Loucy (cell line): ENCODE results near the gene ALAS2.
"Not testable (repeated sequence)": the region's sequence is repeated elsewhere in the genome, so short reads cannot be mapped to it uniquely, and the experiment has no call there.

Experiments
- H2AFZ ChIP-seq: fragments of 200-600 bp; sonication (generic); 2 replicates; pipeline ENCODE4 v1.6.0; 2016; ENCODE audit warnings: antibody characterized with exemption, mild to moderate bottlenecking, low read length, moderate library complexity
- H3F3A ChIP-seq: fragments of 200-600 bp; 2 replicates; pipeline ENCODE4 v1.6.0; 2016; ENCODE audit warnings: antibody characterized with exemption, low read depth, mild to moderate bottlenecking
- H3K27me3 ChIP-seq: fragments of 200-600 bp; sonication (generic); 2 replicates; pipeline ENCODE4 v1.6.1; 2014; ENCODE audit warnings: low read length, mild to moderate bottlenecking; ENCODE audit not compliant: insufficient read depth, poor library complexity, severe bottlenecking
- H3K36me3 ChIP-seq: fragments of 200-600 bp; sonication (generic); 2 replicates; pipeline ENCODE4 v1.6.1; 2016; ENCODE audit warnings: low read length; ENCODE audit not compliant: insufficient read depth
- H3K4me1 ChIP-seq: fragments of 200-600 bp; sonication (generic); 2 replicates; pipeline ENCODE4 v1.5.1; 2014; ENCODE audit warnings: low read length, mild to moderate bottlenecking; ENCODE audit not compliant: insufficient read depth, poor library complexity, severe bottlenecking
- H3K4me2 ChIP-seq: fragments of 200-600 bp; sonication (generic); 2 replicates; pipeline ENCODE4 v1.6.0; 2014; ENCODE audit warnings: antibody characterized with exemption, low read length, low read depth, mild to moderate bottlenecking; ENCODE audit not compliant: poor library complexity, severe bottlenecking
- H3K4me3 ChIP-seq: fragments of 200-600 bp; sonication (generic); 2 replicates; pipeline ENCODE4 v1.5.1; 2014; ENCODE audit warnings: low read length, mild to moderate bottlenecking, mixed read lengths; ENCODE audit not compliant: poor library complexity, severe bottlenecking
- H3K79me2 ChIP-seq: fragments of 200-600 bp; sonication (generic); 2 replicates; pipeline ENCODE4 v1.6.1; 2014; ENCODE audit warnings: low read length; ENCODE audit not compliant: insufficient read depth
- H3K9ac ChIP-seq: fragments of 200-600 bp; sonication (generic); 2 replicates; pipeline ENCODE4 v1.6.0; 2014; ENCODE audit warnings: mild to moderate bottlenecking, low read depth, low read length, moderate library complexity; ENCODE audit not compliant: poor library complexity, severe bottlenecking
- H3K9me2 ChIP-seq: fragments of 200-600 bp; sonication (generic); replicated peaks from 2 replicates; pipeline ENCODE4 v1.6.1; 2016; ENCODE audit warnings: low read depth, low read length, mixed read lengths
- H3K9me3 ChIP-seq: fragments of 200-600 bp; sonication (generic); 2 replicates; pipeline ENCODE4 v1.6.1; 2014; ENCODE audit warnings: mild to moderate bottlenecking, antibody characterized with exemption, low read length, low read depth; ENCODE audit not compliant: insufficient read depth
- H4K20me1 ChIP-seq: fragments of 200-600 bp; sonication (generic); 2 replicates; pipeline ENCODE4 v1.6.0; 2014; ENCODE audit warnings: antibody characterized with exemption, low read length, mild to moderate bottlenecking; ENCODE audit not compliant: insufficient read depth, poor library complexity, severe bottlenecking
- CTCF ChIP-seq: fragments of 200-600 bp; sonication (generic); conservative IDR thresholded peaks from 2 replicates; pipeline ENCODE4 v1.5.1; 2014; ENCODE audit warnings: mild to moderate bottlenecking, antibody characterized with exemption, low read length
- EZH2phosphoT487 ChIP-seq: fragments of 200-600 bp; IDR thresholded peaks from 2 replicates; pipeline ENCODE4 v1.6.1; 2018; ENCODE audit warnings: antibody characterized with exemption, mild to moderate bottlenecking, moderate library complexity, borderline replicate concordance

Gene ALAS2

DNA sequence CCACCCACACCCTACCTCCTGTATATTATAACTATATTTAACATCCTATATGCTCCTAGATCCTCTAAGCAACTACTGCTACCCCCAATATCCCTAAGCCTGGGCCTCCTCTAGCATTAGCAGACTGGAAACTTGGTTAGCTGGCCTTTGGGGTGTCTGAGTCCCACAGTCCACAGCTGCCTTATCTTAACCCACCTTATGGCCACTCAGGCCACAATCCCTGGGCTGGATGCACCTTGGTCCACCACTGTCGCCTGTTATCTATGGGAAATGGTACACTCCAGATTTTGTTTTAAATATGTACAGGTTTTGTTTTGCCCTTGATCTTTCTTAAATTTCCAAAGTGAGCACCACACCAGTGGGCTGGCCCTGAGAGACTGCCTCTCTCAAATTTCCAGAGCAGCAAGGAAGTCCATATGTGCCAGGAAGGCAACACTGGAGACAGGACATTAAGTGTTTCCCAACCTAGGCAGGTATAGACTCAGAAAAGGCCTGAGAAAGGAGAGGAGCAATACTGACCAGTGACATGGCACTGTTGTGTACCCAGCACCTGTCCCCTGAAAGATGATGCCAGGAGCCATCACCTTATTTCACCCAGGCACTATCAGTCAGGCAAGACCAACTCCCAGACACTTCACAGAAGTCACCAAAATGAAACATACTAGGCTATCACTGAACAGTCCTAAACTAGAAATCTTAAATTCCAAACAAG lies 37.7 kb downstream of the ALAS2 start:
- Histone ChIP-seq H3K4me1 (no peaks in the 10 kb centered on the region), H3K79me2 (no peaks in the 10 kb centered on the region), H3K9me3 (no peaks in the 10 kb centered on the region), H3K4me2 (no peak overlapping the region), H3K36me3 (no peaks in the 10 kb centered on the region), H3K4me3 (no peak overlapping the region), H4K20me1 (no peaks in the 10 kb centered on the region), H3K9ac (no peak overlapping the region), H3K9me2 (no peaks in the 10 kb centered on the region), H3K27me3 (no peaks in the 10 kb centered on the region), H3F3A (no peaks in the 10 kb centered on the region), H2AFZ (no peak overlapping the region)
- TF ChIP-seq CTCF (no peak), EZH2phosphoT487 (no peak)

GRCh38 chrX:54991706-54992105 lies 39.1 kb downstream of the ALAS2 start:
- H3K79me2 ChIP-seq: no peaks in the 10 kb centered on the region
- no peaks in the 10 kb centered on the region for H3K4me1 ChIP-seq
- no peaks in the 10 kb centered on the region for H4K20me1 ChIP-seq
- no peaks in the 10 kb centered on the region for H3K9me3 ChIP-seq
- no peak overlapping the region for H3K4me2 ChIP-seq
- no peaks in the 10 kb centered on the region for H3K27me3 ChIP-seq
- H3K36me3 ChIP-seq: no peaks in the 10 kb centered on the region
- TF ChIP-seq CTCF (no peak), EZH2phosphoT487 (no peak)
- H3K4me3 ChIP-seq: no peak overlapping the region
- no peaks in the 10 kb centered on the region for H3F3A ChIP-seq
- no peak overlapping the region for H2AFZ ChIP-seq
- no peak overlapping the region for H3K9ac ChIP-seq
- no peaks in the 10 kb centered on the region for H3K9me2 ChIP-seq

GRCh38 chrX:54983306-54983705 lies 47.5 kb downstream of the ALAS2 start:
- H3K4me1 ChIP-seq, H3K9ac ChIP-seq, H4K20me1 ChIP-seq, H3K9me3 ChIP-seq, H3K4me2 ChIP-seq, H3K9me2 ChIP-seq, H3F3A ChIP-seq, H2AFZ ChIP-seq, H3K4me3 ChIP-seq, H3K36me3 ChIP-seq, H3K27me3 ChIP-seq, H3K79me2 ChIP-seq: not testable (repeated sequence)

DNA sequence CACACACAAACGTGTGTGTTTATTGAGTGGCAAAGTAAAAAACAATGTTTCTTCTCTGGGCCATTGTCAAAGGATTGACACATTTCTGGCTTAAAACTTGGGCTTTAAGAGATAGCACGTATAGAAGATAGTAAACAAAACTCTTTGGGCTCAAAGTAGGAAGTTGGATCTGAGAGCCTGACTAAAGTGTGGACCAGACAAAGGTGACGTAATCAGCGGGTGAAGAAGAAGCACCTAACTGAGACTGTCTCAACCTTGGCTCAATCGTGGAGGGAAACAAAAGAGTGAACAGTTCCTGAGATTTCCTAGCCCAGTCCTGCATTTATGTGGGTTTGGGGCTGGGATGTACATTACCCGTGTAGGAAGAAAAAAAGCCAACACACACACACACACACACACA lies 50.4 kb downstream of the ALAS2 start:
- Histone ChIP-seq H3K79me2 (no peaks in the 10 kb centered on the region), H3K9me2 (no peaks in the 10 kb centered on the region), H3K4me1 (no peaks in the 10 kb centered on the region), H4K20me1 (no peaks in the 10 kb centered on the region), H3K9me3 (no peaks in the 10 kb centered on the region), H3K27me3 (no peaks in the 10 kb centered on the region), H3K36me3 (no peaks in the 10 kb centered on the region), H3K4me2 (no peak overlapping the region), H3K4me3 (no peak overlapping the region), H3F3A (no peaks in the 10 kb centered on the region), H2AFZ (no peak overlapping the region), H3K9ac (no peak overlapping the region)
- TF ChIP-seq EZH2phosphoT487 (no peak), CTCF (no peak)
